ENCODE data around the gene MKNK2.

The MKNK2 gene

DNA sequence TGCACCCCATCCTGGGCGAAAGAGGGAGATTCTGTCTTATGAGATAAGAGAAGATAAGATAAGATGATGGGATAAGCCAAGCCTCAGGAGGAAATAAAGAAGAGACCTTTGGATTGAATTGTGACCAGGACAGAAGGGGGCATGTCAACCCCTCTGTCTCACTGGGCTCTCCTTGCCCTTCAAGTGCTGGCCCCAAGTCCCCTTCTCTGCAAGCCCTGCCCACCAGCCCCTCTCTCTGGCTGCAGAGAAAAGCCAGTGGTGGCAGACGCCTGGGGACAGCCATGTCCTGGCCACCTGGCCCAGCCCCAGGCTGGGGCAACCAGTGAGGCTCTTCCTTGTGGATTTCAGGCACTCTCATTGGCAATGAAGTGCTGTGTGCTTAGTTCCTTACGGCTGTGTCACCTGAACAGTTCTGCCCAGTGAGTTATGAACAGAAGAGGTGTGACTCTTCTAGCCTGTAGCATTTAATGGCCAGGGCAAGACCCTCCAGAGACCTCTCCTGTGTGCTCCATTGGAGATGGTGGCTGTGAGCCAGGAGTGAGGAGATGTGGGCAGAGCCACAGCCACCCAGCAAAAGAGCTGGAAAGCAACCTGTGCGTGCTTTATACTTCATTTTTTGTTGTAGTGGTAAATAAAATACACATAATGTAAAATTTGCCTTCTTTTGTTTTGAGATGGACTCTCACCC, 29.4 kb downstream of the MKNK2 start:
- DNase-seq = no peak

DNA sequence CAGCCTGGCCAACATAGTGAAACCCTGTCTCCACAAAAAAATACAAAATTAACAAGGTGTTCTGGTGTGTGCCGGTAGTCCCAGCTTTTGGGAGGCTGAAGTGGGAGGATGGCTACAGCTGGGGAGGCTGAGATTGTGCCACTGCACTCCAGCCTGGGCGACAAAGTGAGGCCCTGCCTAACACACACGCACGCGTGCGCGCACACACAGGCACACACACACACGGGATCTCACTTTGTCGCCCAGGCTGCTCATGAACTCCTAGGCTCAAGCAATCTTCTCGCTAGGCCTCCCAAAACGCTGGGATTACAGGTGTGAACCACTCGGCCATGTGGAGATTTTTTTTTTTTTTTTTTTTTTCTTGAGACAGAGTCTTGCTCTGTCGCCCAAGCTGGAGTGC, 32.3 kb downstream of the MKNK2 start:
- DNase-seq = no peak

DNA sequence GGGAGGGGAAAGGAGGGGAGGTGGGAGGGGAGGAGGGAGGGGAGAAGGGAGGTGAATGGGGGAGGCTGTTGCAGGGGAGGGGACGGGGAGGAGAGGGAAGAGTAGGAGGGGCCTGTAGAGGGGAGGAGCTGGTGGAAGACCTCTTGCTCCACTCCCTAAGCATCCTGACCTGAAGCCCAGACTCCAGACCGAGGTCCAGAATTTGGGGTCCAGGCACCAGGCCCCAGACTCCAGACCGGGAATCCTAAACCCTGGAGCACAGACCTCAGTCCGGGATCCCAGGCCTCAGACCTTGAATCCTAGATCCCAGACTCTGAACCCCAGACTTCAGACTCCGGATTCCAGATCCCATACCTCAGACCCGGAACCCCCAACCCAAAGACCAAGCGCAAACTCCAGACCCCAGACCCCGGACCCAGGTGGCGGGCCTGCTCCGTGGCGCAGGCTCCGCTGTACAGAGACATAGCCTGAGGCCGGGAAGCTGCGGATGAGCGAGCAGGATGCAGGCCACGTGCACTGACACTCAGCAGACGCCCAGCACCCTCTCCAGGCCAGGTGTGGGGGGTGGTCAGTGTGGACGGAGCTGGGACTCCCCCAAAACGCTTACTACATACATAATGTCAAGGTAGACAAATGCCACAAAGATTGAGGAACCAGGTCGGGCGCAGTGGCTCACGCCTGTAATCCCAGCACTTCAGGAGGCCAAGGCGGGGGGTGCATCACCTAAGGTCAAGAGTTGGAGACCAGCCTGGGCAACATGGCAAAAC, 34.8 kb downstream of the MKNK2 start:
- DNase-seq = peak; percentile 25

DNA sequence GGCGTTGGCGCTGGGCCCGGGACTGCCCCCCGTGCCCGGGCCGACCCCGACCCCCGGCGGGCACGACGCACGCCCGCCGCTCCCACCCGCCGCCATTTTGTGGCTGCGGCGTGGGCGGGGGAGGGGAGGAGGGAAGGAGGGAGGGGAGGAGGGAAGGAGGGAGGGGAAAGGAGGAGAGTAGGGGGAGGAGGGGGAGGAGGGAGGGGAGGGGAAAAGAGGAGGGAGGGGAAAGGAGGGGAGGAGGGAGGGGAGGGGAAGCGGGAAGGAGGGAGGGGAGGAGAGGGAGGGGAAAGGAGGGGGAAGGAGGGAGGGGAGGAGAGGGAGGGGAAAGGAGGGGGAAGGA, 35.5 kb downstream of the MKNK2 start, which contains the start of gene BTBD2:
TSS of gene BTBD2 (minus strand) at position 107 of the 343 bp plus-strand sequence. CDS start at position 96, 11 bp downstream.
- no peak for DNase-seq

DNA sequence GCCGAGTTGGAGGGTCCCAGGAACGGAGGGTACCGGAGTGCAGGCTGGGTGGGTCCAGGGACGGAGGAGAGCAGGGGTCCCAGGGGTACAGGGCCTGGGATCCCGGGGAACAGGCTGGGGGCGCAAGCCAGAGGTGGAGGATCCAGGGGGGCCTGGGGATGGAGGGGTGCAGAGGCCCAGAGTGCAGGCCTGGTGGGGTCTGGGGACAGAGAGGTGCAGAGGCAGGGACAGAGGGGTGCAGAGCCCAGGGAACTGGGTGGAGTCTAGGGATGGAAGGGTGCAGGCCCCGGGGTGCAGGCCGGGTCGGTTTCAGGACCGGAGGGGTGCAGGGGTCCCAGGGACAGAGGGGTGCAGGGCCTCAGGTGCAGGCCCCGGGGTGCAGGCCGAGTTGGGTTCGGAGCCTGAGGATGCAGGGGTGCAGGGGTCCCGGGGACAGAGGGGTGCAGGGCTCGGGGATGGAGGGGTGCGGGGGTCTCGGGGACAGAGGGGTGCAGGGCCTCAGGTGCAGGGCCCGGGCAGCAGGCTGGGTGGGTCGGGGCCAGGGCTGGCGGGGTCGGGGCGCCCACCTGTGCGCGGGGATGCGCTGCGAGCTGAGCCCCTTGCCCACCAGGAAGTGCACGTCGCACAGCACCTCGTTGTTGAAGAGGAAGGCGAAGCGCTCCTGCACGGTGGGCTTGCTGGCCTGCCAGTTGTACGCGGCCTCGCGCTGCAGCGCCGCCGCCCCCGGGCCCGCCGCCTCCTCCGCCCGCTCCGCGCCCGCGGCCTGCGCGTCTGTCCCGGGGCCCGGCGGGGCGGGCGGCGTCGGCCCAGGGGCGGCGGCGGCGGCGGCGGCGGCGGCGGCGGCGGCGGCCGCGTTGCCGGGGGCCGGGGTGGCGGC, 36.1 kb downstream of the MKNK2 start:
- DNase-seq = no peak

DNA sequence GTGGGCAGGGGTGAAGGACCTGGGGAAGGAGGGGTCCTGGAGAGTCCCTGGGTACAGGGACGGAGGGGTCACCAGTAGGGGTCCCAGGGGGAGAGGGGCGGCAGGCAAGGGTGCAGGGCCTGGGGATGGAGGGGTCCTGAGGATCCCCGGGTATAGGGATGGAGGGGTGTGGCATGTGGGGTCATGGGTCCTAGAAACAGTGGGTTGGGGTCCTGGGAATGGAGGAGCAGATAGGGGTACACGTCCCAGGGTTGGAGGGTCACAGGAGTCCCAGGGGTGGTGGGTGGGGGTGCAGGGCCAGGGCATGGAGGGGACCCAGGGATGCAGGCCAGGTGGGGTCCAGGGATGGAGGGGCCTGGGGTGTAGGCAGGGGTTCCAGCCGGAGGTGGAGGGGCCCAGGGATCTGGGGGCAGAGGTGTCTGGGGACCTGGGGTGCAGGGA, 36.9 kb downstream of the MKNK2 start:
- no peak for DNase-seq

DNA sequence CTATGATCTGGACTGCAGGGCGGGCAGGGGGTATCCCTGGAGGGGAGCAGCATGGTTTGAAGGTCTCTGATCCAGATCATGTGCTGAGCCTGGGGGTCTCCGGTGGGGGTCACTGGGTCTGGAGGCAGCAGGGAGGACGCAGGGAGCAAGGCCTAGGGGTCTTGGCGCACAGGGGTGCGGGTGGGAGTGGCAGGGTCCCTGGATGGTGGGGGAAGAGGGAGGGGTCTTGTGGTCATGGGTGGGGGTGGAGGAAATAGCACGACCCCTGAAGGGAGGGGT, 37.4 kb downstream of the MKNK2 start:
- no peak for DNase-seq

DNA sequence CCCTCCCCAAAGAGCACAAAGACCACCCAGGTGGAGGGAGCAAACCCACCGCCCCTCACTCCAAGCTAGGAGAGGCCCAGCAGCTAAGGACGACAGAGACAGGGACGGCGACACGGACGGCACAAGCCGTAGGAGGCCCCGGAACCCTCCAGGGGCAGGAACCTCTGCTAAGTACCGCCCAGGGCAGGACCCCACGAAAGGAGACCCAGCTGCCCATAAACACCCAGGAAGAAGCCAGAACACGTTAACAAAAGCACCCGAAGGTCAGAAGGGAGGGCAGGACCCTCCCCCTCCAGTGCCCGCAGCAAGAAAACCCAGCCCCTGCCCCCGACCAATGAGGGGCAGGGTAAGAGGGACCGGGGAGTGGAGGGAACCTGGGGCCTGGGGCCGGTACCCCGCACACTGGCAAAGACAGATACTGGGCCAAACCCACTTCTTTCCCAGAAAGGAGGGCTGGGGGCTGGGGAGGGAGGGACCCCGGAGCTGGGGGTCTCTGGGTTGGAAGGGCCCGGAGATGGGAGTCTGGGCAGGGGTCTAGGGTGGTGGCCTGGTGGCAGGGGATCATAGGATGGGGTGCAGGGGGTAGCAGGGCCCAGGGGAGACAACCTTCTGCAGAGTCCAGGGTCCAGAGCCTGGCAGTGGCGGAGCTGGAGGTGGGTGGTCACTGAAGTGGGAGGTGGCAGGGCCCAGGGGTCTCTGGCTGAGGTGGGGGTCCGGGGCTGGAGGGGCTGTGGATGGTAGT, 37.9 kb downstream of the MKNK2 start:
- no peak for DNase-seq

DNA sequence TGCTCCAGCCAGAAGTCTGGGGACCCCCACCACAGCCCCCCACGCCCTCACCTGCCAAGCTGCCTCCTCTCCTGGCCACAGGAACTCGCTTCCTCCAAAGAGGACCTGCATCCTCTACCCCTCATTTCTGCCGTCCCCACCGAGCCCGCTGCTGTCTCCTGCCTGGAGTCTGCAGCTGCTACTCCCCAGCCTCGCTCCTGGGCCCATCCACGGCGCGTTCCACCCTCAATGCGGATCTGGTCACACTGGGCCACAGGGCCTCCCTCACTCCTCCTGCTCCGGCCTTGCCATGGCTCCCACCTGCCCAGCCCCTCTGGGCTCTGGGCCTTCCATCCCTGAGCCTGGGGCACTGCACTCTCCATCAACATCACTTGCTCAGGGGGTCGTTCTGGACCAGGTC, 39.9 kb downstream of the MKNK2 start:
- no peak for DNase-seq

DNA sequence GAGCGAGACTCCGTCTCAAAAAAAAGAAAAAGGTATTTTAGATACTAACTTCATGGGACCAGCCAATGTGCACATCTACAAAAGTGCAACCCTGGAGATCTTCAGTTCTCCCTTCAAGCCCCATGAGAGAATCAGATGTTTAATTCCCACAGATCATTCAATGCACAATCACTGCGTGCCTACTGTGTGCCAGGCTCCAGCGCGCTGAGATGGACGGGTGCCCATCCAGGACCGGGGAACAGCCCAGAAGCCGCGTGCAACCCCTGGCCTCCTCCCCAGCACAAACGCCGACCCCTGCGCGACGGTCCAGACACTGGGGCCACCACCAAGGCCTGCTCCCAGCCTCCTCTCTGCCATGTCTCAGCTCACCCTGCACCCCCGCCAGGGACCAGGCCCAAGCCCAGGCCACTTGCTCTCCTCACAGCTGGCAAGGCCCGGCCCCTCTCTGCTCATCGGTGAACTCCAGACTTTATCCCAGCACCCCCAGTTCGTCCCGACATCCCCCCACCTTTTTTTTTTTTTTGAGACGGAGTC, 40.8 kb downstream of the MKNK2 start:
- no peak for DNase-seq

DNA sequence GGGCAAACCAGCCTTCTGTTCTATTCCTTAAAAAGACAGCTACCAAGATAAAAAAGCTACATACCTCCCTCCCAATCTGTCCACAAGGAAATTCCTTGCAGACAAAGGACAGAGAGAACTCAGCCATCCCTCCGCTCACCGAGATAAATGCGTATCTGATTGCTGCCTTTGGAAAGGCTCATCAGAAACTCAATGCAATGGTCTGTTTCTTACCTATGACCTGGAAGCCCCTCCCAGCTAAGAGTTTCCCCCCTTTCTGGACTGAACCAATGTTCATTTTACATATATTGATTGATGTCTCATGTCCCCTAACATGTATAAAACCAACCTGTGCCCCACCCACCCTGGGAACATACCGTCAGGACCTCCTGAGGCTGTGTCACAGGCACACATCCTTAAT, 47.2 kb downstream of the MKNK2 start:
- DNase-seq = no peak

DNA sequence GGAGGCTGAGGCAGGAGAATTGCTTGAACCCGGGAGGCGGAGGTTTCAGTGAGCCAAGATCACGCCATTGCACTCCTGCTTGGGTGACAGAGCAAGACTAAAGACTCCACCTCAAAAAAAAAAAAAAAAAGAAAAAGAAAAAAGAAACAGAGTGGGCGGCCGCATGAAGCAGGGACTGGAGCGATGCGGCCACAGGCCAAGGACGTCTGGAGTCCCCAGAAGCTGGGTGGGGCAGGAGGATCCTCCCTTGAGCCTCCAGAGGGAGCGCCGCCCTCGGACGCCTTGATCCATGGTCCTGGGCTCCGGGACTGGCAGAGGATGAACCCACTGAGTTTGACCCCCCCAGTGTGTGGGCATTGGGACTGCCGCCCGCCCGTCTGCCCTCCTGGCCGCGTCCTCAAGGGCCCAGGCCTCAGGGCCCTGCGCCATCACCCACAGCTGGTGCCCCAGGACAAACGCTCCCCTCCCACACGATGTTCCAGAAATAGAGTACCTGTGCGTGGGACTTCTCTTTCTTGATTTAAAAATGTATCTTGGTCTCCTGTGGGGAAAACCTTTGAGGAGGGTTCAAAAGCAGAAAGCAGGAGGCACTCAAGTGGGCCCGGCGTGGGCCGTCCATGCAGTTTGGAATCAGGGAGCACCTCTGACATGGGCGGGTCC, 51.1 kb downstream of the MKNK2 start:
- no peak for DNase-seq

DNA sequence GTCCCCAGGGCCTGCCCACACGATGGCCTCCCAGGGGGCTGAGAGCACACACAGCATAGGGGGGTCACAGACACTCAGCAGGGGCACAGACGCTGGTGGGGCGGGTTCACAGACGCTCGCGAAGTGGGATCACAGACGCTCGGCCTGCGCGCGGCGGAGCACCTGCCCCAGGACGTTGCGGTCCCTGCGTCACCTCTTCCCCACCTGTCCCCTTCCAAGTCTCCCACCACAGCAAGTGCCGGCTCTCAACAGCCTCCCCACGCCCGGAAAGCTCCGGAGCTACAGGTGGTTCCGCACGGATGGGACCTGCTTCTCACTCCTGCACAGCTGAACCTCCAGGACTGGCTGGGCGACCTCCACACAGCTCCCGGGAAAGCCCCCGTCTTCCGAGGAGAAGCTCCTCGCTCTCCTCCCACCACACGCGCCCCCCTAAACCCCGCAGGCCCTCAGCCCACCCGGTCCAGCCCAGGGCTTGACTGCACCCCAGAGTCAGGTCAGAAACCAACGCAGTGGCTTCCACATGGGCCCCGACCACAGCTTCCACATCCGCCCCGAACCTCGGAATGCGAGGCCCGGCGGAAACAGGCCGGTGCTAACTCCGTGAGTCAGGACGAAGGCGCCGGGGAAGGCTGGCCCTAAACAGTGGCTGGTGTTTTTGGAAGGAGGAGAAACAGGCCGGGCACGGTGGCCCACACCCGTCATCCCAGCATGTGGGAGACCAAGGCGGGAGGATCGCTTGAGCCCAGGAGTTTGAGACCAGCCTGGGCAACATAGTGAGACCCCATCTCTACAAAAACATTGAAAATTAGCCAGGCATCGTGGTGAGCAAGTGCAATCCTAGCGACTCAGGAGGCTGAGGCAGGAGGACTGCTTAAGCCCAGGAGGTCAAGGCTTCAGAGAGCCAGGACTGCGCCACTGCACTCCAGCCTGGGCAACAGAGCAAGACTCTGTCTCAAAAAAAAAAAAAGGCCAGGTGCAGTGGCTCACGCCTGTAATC, 52.0 kb downstream of the MKNK2 start:
- no peak for DNase-seq

DNA sequence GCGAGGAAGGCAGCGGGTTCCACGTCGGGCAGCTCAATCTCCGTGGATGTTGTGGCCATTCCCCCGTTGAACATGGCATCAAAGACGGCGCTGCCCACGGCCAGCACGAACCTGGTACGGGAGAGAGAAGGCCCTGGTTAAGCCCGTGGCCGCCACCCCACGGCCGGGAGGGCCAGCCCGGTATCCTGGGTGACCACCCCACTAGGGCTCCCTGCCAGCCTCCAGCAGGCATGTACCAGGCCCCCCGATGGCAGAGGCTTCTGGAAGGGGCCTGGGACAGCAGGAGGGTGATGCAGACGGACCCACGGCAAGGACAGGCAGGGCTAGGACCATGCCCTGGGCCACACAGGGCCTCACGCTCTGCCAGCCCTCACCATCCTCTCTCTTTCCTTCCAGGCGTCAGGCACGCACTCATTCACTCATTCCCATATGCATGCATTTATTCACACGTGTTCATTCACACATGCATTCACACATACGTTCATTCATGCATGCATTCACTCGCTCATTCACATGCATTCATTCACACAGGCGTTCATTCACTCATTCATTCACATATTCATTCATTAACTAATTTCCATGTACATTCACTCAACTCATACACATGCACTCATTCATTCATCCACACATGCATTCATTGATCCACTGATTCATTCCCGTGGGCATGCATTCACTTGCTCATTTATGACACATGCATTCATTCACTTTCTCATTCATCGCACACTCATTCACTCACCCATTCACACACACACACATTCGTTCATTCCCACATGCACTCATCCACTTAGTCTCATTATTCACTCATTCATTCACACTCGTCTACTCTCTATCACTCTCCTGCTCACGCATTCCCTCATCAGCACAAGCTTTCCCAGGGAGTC, 53.5 kb downstream of the MKNK2 start:
- DNase-seq = no peak

DNA sequence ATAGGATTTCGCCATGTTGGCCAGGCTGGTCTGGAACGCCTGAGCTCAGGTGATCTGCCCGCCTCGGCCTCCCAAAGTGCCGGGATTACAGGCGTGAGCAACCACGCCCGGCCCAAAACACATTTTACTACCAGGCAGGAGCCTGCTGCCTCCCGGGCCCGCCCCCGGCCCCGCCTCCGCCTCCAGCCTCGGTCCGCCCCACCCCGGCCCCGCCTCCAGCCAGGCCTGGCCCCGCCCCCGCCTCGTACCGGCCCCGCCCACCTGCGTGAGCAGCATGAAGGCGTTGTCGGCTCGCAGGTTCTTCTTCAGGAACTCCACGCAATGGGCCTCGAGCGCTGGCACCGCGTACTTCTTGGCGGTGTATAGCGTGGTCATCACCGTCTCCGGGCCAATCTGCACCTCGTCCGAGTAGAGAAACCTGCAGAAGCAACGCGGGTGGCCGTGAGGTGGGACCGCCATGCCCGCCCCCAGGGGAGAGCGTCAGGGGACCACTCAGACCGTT, 58.2 kb downstream of the MKNK2 start:
- DNase-seq = no peak

DNA sequence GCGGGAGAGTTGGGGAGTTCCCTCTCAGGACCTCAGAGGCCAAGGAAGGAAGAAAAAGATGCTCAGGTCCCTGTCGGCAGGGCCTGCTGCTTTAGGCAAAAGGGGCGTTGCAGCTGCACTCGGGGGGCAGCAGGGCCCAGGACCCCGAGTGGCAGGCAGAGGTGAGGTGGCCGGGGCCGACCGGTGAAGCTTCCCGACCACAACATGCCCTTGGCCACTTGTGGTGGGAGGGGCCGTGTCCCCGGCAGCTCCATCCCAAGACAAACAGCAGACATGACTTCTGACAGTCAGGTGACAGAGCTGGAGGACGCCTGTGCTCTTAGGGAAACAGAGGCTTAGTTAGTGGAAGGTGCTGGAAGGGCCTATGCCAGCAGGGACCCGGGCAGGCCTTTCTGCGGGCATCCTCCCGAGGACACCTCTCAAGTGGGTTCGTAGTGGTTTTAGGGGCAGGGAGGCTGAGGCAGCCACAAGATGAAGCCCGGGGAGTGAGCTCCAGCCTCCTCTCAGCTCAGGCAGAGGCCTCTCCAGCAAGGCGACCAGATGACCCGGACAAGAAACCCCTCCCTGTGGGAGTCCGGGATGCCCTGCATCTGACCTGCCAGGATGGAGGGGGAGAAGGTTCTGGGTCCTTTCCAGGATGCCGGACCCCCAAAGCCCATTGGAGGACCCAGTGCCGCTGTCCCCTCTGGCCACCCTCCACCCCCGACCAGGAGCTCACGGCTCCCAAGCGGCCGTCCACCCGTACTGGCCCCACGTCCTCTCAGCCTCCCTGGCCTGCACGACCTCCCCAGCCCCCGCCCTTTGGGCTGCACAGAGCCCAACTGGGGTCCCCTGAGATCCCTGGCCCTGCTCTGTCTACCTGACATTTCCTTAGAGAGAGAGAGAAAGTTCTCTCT, 59.8 kb downstream of the MKNK2 start:
- DNase-seq = no peak

DNA sequence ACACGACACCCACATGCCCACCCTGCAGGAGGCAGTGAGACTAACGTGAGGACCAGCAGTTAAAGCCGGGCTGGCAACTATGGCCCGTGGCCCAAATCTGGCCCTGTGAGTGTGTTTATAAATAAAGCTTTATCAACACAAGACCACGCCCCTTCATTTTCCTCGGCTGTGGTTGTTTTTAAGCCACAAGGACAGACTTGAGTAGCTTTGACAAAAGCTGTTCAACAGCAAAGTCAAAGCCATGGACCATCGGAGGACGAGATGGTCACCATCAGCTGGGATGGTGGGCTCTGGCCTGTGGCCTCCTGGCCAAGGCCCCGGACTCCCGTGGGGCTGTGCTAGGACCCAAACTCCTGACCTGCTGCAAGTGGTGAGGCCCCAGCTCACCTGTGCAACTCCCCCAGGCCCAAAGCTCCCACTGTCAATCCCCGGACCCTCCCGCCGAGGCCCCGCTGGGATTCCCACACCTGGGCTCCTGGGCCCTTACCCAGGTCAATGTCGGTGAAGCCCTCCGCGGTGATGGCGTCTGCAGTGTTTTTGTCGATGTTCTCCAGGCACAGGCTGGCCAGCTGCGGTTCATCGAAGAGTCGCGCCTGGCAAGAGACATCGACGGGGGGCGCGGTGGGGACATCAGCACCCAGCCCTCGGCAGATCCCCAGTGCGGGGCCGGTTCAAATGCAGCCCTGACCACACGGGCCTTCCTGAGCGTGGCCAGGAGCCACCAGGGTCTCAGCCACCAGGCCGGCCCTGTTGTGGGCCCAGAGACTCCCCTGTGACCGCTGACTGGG, 60.6 kb downstream of the MKNK2 start:
- no peak for DNase-seq
